ENCODE data around the gene PLCH2.
A peak's percentile ranks its signal among the peaks of the same experiment; 100 is the strongest.

The PLCH2 gene

DNA sequence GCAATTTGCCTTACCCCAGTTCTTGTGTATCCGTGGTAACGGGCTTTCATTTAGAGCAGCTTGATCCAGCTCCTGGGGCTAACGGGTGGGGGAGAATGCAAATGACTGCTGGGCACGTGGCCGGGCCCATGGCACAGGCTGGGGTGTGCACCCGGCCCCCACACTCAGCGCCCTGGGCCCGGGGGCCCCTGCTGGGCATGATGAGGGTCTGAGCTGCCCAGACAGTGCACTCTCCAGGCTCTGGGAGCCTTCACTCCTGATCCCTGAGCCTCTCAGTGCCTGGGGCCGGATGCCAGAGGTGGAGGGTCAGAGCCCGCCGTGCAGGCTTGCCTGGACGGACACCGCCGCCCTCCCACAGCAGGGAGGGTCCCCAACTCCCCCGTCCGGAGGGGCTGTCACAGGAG, 43.6 kb upstream of the PLCH2 start:
- TF ChIP-seq USF1 (IDR thresholded peaks at IDR 0.05) (0 out of 2 replicates have a peak, but pooled peaks have one; percentile 6), EGR1 (IDR thresholded peaks at IDR 0.05) (no peak), RAD21 (IDR thresholded peaks at IDR 0.05; ENCODE audit: low read depth) (no peak), EP300 (IDR thresholded peaks at IDR 0.05; ENCODE audit: borderline replicate concordance) (no peak), NFIC (IDR thresholded peaks at IDR 0.05) (no peak)
- TF ChIP-seq, protein P1, sequence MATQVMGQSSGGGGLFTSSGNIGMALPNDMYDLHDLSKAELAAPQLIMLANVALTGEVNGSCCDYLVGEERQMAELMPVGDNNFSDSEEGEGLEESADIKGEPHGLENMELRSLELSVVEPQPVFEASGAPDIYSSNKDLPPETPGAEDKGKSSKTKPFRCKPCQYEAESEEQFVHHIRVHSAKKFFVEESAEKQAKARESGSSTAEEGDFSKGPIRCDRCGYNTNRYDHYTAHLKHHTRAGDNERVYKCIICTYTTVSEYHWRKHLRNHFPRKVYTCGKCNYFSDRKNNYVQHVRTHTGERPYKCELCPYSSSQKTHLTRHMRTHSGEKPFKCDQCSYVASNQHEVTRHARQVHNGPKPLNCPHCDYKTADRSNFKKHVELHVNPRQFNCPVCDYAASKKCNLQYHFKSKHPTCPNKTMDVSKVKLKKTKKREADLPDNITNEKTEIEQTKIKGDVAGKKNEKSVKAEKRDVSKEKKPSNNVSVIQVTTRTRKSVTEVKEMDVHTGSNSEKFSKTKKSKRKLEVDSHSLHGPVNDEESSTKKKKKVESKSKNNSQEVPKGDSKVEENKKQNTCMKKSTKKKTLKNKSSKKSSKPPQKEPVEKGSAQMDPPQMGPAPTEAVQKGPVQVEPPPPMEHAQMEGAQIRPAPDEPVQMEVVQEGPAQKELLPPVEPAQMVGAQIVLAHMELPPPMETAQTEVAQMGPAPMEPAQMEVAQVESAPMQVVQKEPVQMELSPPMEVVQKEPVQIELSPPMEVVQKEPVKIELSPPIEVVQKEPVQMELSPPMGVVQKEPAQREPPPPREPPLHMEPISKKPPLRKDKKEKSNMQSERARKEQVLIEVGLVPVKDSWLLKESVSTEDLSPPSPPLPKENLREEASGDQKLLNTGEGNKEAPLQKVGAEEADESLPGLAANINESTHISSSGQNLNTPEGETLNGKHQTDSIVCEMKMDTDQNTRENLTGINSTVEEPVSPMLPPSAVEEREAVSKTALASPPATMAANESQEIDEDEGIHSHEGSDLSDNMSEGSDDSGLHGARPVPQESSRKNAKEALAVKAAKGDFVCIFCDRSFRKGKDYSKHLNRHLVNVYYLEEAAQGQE (IDR thresholded peaks at IDR 0.05; ENCODE audit: low read depth) = no peak

- TF ChIP-seq CEBPB (IDR thresholded peaks at IDR 0.05) (no peak), FOXM1 (IDR thresholded peaks at IDR 0.05; ENCODE audit: borderline replicate concordance, low read depth) (no peak), YY1 (IDR thresholded peaks at IDR 0.05; ENCODE audit: low read depth) (no peak), TAF1 (IDR thresholded peaks at IDR 0.05; ENCODE audit: low read depth) (no peak), MAX (IDR thresholded peaks at IDR 0.05) (no peak), NFIC (IDR thresholded peaks at IDR 0.05) (no peak), EGR1 (IDR thresholded peaks at IDR 0.05) (no peak), ZBTB7A (IDR thresholded peaks at IDR 0.05; ENCODE audit: low read depth) (no peak), EP300 (IDR thresholded peaks at IDR 0.05; ENCODE audit: borderline replicate concordance) (no peak), TEAD4 (IDR thresholded peaks at IDR 0.05) (no peak), CREB1 (IDR thresholded peaks at IDR 0.05; ENCODE audit: low read depth) (no peak)
Measured at GRCh38 chr1:2433196-2433595, 42.9 kb upstream of the PLCH2 start.

GRCh38 chr1:2433936-2434655, 42.0 kb upstream of the PLCH2 start:
- TF ChIP-seq ZBTB7A (IDR thresholded peaks at IDR 0.05; ENCODE audit: low read depth) (no peak), FOXM1 (IDR thresholded peaks at IDR 0.05; ENCODE audit: borderline replicate concordance, low read depth) (no peak), CREB1 (IDR thresholded peaks at IDR 0.05; ENCODE audit: low read depth) (no peak), USF1 (IDR thresholded peaks at IDR 0.05) (no peak), EP300 (IDR thresholded peaks at IDR 0.05; ENCODE audit: borderline replicate concordance) (no peak), NFIC (IDR thresholded peaks at IDR 0.05) (no peak), RAD21 (IDR thresholded peaks at IDR 0.05; ENCODE audit: low read depth) (no peak), TAF1 (IDR thresholded peaks at IDR 0.05; ENCODE audit: low read depth) (no peak), EGR1 (IDR thresholded peaks at IDR 0.05) (no peak), YY1 (IDR thresholded peaks at IDR 0.05; ENCODE audit: low read depth) (no peak)

DNA sequence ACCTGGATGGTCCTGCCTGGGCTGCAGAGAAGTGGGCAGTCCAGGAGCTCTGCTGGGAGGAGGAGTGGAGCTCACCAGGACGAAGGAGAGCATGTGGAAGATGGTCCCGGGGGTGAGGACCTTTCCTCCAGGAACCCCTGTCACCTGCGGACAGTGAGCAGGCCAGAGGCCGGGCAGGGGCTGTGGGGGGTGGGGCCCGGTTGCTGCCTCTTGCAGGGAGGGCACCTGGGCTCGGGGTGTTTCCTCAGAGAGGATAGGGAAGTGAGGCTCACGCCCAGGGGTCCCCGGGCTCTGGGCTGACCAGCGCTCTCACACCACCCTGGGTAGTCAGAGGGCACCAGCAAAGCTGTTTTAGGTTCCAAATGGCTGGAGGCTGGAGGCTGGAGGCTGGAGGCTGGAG, 41.0 kb upstream of the PLCH2 start:
- TF ChIP-seq, protein P1 (IDR thresholded peaks at IDR 0.05; ENCODE audit: low read depth) = no peak
- TF ChIP-seq TEAD4 (IDR thresholded peaks at IDR 0.05) (no peak), TCF12 (IDR thresholded peaks at IDR 0.05; ENCODE audit: low read depth) (no peak), CREB1 (IDR thresholded peaks at IDR 0.05; ENCODE audit: low read depth) (no peak), EGR1 (IDR thresholded peaks at IDR 0.05) (no peak), MAX (IDR thresholded peaks at IDR 0.05) (no peak), FOXM1 (IDR thresholded peaks at IDR 0.05; ENCODE audit: borderline replicate concordance, low read depth) (no peak), TAF1 (IDR thresholded peaks at IDR 0.05; ENCODE audit: low read depth) (no peak), ZBTB7A (IDR thresholded peaks at IDR 0.05; ENCODE audit: low read depth) (no peak), NFIC (IDR thresholded peaks at IDR 0.05) (no peak), YY1 (IDR thresholded peaks at IDR 0.05; ENCODE audit: low read depth) (no peak), EP300 (IDR thresholded peaks at IDR 0.05; ENCODE audit: borderline replicate concordance) (no peak), USF1 (IDR thresholded peaks at IDR 0.05) (no peak)

GRCh38 chr1:2435746-2436355, 40.2 kb upstream of the PLCH2 start:
- TF ChIP-seq NFIC (IDR thresholded peaks at IDR 0.05) (no peak), CREB1 (IDR thresholded peaks at IDR 0.05; ENCODE audit: low read depth) (no peak), EP300 (IDR thresholded peaks at IDR 0.05; ENCODE audit: borderline replicate concordance) (no peak), USF1 (IDR thresholded peaks at IDR 0.05) (no peak), CEBPB (IDR thresholded peaks at IDR 0.05) (no peak), FOXM1 (IDR thresholded peaks at IDR 0.05; ENCODE audit: borderline replicate concordance, low read depth) (no peak), ZBTB7A (IDR thresholded peaks at IDR 0.05; ENCODE audit: low read depth) (no peak), TEAD4 (IDR thresholded peaks at IDR 0.05) (no peak), RAD21 (IDR thresholded peaks at IDR 0.05; ENCODE audit: low read depth) (no peak), EGR1 (IDR thresholded peaks at IDR 0.05) (no peak), MAX (IDR thresholded peaks at IDR 0.05) (no peak), TAF1 (IDR thresholded peaks at IDR 0.05; ENCODE audit: low read depth) (no peak), YY1 (IDR thresholded peaks at IDR 0.05; ENCODE audit: low read depth) (no peak), TCF12 (IDR thresholded peaks at IDR 0.05; ENCODE audit: low read depth) (no peak)
- TF ChIP-seq, protein P1 (IDR thresholded peaks at IDR 0.05; ENCODE audit: low read depth) = no peak
